Caki2 (cell line): ENCODE data around the gene FOXA1. TPM values are rescaled to one million over a fixed set of nuclear protein-coding genes. Genes with fewer than 3 reads are reported as not detected.

Experiments used
- DNase-seq: peaks from one replicate; pipeline ENCODE4 v3.0.0-alpha.2; 2015; ENCODE audit warnings: low read depth
- in situ Hi-C: cut with HindIII; loops from 2 replicates; pipeline ENCODE4 v1.10.0; 2016; ENCODE audit warnings: low sequenced_read_pairs, low pct_unique_long_range_greater_than_20kb, mixed read lengths
- total RNA-seq: library from RNA; depleted of rRNA; stranded (reverse); fragments of >200 nt; shearing (Covaris generic); gene quantifications from 2 replicates; pipeline ENCODE4 v1.2.3, GENCODE V29; 2014; ENCODE audit warnings: low replicate concordance; rRNA removed

Gene FOXA1
- not detected in 2 replicates for total RNA-seq

GRCh38 chr14:37594971-37595808 lies at the start of gene FOXA1, which contains the start of gene TTC6:
Gene FOXA1, minus strand, starts transcription at chr14:37595249. Its CDS starts 277 bp downstream, at chr14:37594972.
Gene TTC6, plus strand, starts transcription at chr14:37595629. Its CDS starts 26,436 bp downstream, at chr14:37622065.
- in situ Hi-C loops, result no loop called here
- DNase-seq, result no peak

- DNase-seq, result no peak
- in situ Hi-C loops, result no loop called here
These were observed 48.7 kb upstream of the FOXA1 start for GRCh38 chr14:37643701-37644100.

- no peak for DNase-seq
- in situ Hi-C loops, result no loop called here
These were observed 47.1 kb upstream of the FOXA1 start for GRCh38 chr14:37642125-37642524.

GRCh38 chr14:37641117-37641516 lies 46.1 kb upstream of the FOXA1 start:
- no peak for DNase-seq
- in situ Hi-C loops, result no loop called here

- DNase-seq, result no peak
- in situ Hi-C loops, result no loop called here
These were observed 43.5 kb upstream of the FOXA1 start for GRCh38 chr14:37638599-37638998.

GRCh38 chr14:37637341-37637740 lies 42.3 kb upstream of the FOXA1 start:
- in situ Hi-C loops, result no loop called here
- DNase-seq, result no peak

- in situ Hi-C loops, result no loop called here
These were observed 30.8 kb upstream of the FOXA1 start for GRCh38 chr14:37625597-37626595.

GRCh38 chr14:37623971-37624370 lies 28.9 kb upstream of the FOXA1 start:
- DNase-seq, result no peak
- in situ Hi-C loops, result no loop called here

More at GRCh38 chr14:37625597-37626595, 30.8 kb upstream of the FOXA1 start:
- DNase-seq, result no peak

GRCh38 chr14:37623426-37623951 lies 28.4 kb upstream of the FOXA1 start:
- in situ Hi-C loops, result no loop called here
- DNase-seq, result peak; percentile 4

GRCh38 chr14:37622231-37622923 lies 27.3 kb upstream of the FOXA1 start:
- in situ Hi-C loops, result no loop called here
- no peak for DNase-seq

GRCh38 chr14:37620856-37621255 lies 25.8 kb upstream of the FOXA1 start:
- in situ Hi-C loops, result no loop called here
- DNase-seq, result no peak

- in situ Hi-C loops, result no loop called here
- no peak for DNase-seq
These were observed 23.5 kb upstream of the FOXA1 start for GRCh38 chr14:37618498-37619028.

- in situ Hi-C loops, result no loop called here
- no peak for DNase-seq
These were observed 22.9 kb upstream of the FOXA1 start for GRCh38 chr14:37617864-37618365.

GRCh38 chr14:37616853-37617252 lies 21.8 kb upstream of the FOXA1 start:
- no peak for DNase-seq
- in situ Hi-C loops, result no loop called here

- in situ Hi-C loops, result no loop called here
- no peak for DNase-seq
These were observed 20.7 kb upstream of the FOXA1 start for GRCh38 chr14:37615582-37616289.

- no peak for DNase-seq
- in situ Hi-C loops, result no loop called here
These were observed 16.0 kb upstream of the FOXA1 start for GRCh38 chr14:37610945-37611523.

GRCh38 chr14:37608649-37609048 lies 13.6 kb upstream of the FOXA1 start:
- in situ Hi-C loops, result no loop called here
- DNase-seq, result no peak
